HG02981 (cell line): ENCODE measurements around the gene CREB3L1.
A peak's percentile ranks its signal among the peaks of the same experiment; 100 is the strongest.

Source experiments
- ATAC-seq: cut with Tn5 transposase; IDR thresholded peaks from one replicate; pipeline ENCODE4 v1.9.1; 2021; ENCODE audit warnings: mild to moderate bottlenecking, moderate library complexity; ENCODE audit not compliant: unreplicated experiment

CREB3L1 gene

DNA sequence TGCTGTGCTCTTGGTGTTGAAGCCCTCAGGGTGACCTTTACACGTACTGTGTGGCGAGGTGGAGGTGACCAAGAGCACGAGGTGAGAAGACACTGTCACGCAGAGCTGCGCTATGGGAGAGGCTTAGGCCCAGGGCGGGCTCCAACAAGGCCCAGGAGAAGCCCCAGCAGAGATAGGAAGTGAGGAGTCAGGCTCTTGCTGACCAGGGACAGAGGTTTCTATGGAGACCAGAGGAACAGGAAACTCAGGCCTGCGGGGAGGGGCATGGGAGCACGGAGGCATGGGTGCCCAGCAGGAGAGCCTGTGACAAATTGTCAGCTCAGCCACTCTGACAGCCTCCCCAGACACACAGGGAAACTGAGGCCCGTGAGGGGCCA is 85.6 kb downstream of the CREB3L1 start:
- no peak for ATAC-seq

- no peak for ATAC-seq
Measured at GRCh38 chr11:46363455-46364005, 86.1 kb downstream of the CREB3L1 start.

- ATAC-seq, result no peak
Measured at GRCh38 chr11:46364056-46364455, 86.6 kb downstream of the CREB3L1 start.

DNA sequence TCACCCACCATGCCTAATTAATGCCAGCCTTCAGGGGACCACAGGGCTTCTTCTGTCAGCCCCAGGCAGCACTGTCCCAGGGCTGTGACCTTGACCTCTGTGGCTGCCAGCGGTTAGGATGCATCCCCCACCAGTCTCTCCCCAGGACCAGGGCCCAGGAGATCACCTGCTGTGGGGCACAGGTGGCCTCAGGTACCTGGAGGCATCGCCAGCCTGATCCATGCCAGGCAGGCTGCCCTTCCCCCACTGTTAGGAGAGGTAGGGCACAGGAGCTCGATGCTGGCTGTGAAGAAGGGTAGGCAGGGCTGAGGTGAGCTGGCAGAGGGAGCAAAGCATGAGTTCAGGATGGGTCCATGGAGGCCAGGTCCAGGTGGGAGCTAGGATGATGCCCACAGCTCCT is 87.3 kb downstream of the CREB3L1 start:
- no peak for ATAC-seq

GRCh38 chr11:46366260-46366659 is 88.8 kb downstream of the CREB3L1 start:
- no peak for ATAC-seq

GRCh38 chr11:46366661-46367161 is 89.2 kb downstream of the CREB3L1 start:
- ATAC-seq, result no peak

- peak; percentile 58 for ATAC-seq
Measured at GRCh38 chr11:46367244-46367915, 89.9 kb downstream of the CREB3L1 start.

DNA sequence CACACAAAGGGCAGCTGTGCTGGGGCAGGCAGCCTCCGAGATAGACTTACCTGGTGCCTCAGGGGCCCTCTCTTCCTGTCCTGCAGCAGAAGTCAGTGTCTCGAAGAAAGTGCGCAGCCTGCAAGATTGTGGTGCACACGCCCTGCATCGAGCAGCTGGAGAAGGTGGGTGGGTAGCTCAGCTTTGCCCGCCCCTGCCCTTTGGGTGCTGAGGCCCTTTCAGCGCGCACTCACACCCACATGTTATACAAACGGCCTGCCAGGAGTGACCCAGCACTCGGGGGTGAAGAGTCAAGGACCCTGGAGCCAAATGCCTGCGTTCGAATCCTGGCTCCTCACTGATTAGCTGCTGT is 90.4 kb downstream of the CREB3L1 start:
- no peak for ATAC-seq

- no peak for ATAC-seq
Measured at GRCh38 chr11:46369458-46370152, 92.1 kb downstream of the CREB3L1 start.

GRCh38 chr11:46370253-46370652 is 92.8 kb downstream of the CREB3L1 start:
- ATAC-seq, result no peak
